Small intestine (tissue), 7 donors: ENCODE measurements around the gene CRACDL. TPM values are rescaled to one million over a fixed set of nuclear protein-coding genes. Genes with fewer than 3 reads are reported as not detected.
"Not testable (repeated sequence)": the region's sequence is repeated elsewhere in the genome, so short reads cannot be mapped to it uniquely, and the experiment has no call there.

Experiments used
- DNase-seq, 2 donors: peaks; one replicate each; pipeline versions ENCODE4 v3.0.0 to v3.0.0-alpha.2; 2013
- FAIRE-seq: peaks from 2 replicates; lab custom pipeline; 2012; peaks lifted over from hg19 to GRCh38; lab: Jason Lieb, UNC
- H3K27ac ChIP-seq, 3 donors: one replicate each; pipeline ENCODE4 v1.5.1; 2013; ENCODE audit warnings: low read length in 2 of 3, mild to moderate bottlenecking in 2 of 3, control low read depth in 1 of 3, inconsistent platforms in 1 of 3, low read depth in 1 of 3, moderate library complexity in 1 of 3
- H3K27me3 ChIP-seq, 3 donors: one replicate each; pipeline ENCODE4 v1.6.1; 2013; ENCODE audit warnings: low read length in 3 of 3, inconsistent platforms in 1 of 3; ENCODE audit not compliant: control insufficient read depth in 3 of 3, insufficient read depth in 3 of 3
- H3K36me3 ChIP-seq, 3 donors: one replicate each; pipeline ENCODE4 v1.6.1; 2013; ENCODE audit warnings: low read length in 3 of 3, inconsistent platforms in 1 of 3, low read depth in 1 of 3, mild to moderate bottlenecking in 1 of 3, moderate library complexity in 1 of 3; ENCODE audit not compliant: control insufficient read depth in 3 of 3, insufficient read depth in 2 of 3
- H3K4me1 ChIP-seq, 3 donors: one replicate each; pipeline ENCODE4 v1.6.1; 2013; ENCODE audit warnings: low read length in 2 of 3, inconsistent platforms in 1 of 3, low read depth in 1 of 3, mild to moderate bottlenecking in 1 of 3, moderate library complexity in 1 of 3; ENCODE audit not compliant: control insufficient read depth in 3 of 3, insufficient read depth in 2 of 3
- H3K4me3 ChIP-seq, 3 donors: one replicate each; pipeline ENCODE4 v1.5.1; 2013; ENCODE audit warnings: low read length in 3 of 3, control low read depth in 1 of 3, inconsistent platforms in 1 of 3, low read depth in 1 of 3, mild to moderate bottlenecking in 1 of 3, moderate library complexity in 1 of 3
- H3K9me3 ChIP-seq, 2 donors: one replicate each; pipeline ENCODE4 v1.6.1; 2013; ENCODE audit warnings: low read depth in 1 of 2, low read length in 1 of 2; ENCODE audit not compliant: control insufficient read depth in 2 of 2, insufficient read depth in 1 of 2
- WGBS, 3 donors: extraction: QIAGEN DNeasy Blood & Tissue Kit; methylation state at CpG; one replicate each; pipeline ENCODE4 v1.1.7; 2013; 5-methylcytosine and 5-hydroxymethylcytosine counted together
- polyA plus RNA-seq, 4 donors: library from polyadenylated mRNA; stranded (reverse) in 3 of 4; unstranded in 1 of 4; fragments of 200-250 nt in 3 of 4; fragments of 120-200 nt in 1 of 4; gene quantifications; one replicate each; pipeline versions ENCODE4 v1.2.1 to v1.2.3, GENCODE V29; 2013
- donor health status: healthy with polysubstance abuse.
- donor health status: control.
- donor health status: control.
- donor health status: Bipolar disorder and iron deficiency.
- donor health status: healthy.

Gene CRACDL
- polyA plus RNA-seq, 4 donors = 3.0 to 10.3 (median 7.3) TPM

- H3K36me3 ChIP-seq, H3K9me3 ChIP-seq, FAIRE-seq, DNase-seq, H3K27ac ChIP-seq, H3K27me3 ChIP-seq, H3K4me3 ChIP-seq, H3K4me1 ChIP-seq: not testable (repeated sequence)
- 90 to 92% (median 91%) methylated on average over 5 of the region's 5 CpGs for WGBS, 3 donors
Measured at GRCh38 chr2:98877658-98878057, 58.4 kb downstream of the CRACDL start.

GRCh38 chr2:98876741-98877140 lies 59.3 kb downstream of the CRACDL start:
- FAIRE-seq = no peak
- no peaks in the 10 kb centered on the region for H3K9me3 ChIP-seq
- no peak overlapping the region for H3K27ac ChIP-seq
- peaks cover 0 to 3% (median 0%) of the 10 kb centered on the region in 3 donors for H3K27me3 ChIP-seq
- H3K4me1 ChIP-seq = no peaks in the 10 kb centered on the region
- no peak overlapping the region for H3K4me3 ChIP-seq
- H3K36me3 ChIP-seq = no peaks in the 10 kb centered on the region
- DNase-seq = no peak
- 87 to 95% (median 90%) methylated on average over 3 of the region's 3 CpGs for WGBS, 3 donors

- no peak for DNase-seq
- Histone ChIP-seq H3K27ac (no peak overlapping the region), H3K4me1 (peaks cover 0 to under 1% (median 0%) of the 10 kb centered on the region in 3 donors), H3K4me3 (no peak overlapping the region), H3K9me3 (no peaks in the 10 kb centered on the region), H3K27me3 (peaks cover 0 to 3% (median 0%) of the 10 kb centered on the region in 3 donors), H3K36me3 (no peaks in the 10 kb centered on the region)
- no peak for FAIRE-seq
- 65 to 73% (median 71%) methylated on average over 4 of the region's 4 CpGs for WGBS, 3 donors
Measured at GRCh38 chr2:98875746-98876145, 60.3 kb downstream of the CRACDL start.

- no peak overlapping the region for H3K27ac ChIP-seq
- peaks cover 0 to 6% (median 0%) of the 10 kb centered on the region in 3 donors for H3K4me1 ChIP-seq
- DNase-seq (no peak), FAIRE-seq (no peak)
- H3K36me3 ChIP-seq = no peaks in the 10 kb centered on the region
- H3K9me3 ChIP-seq = no peaks in the 10 kb centered on the region
- H3K27me3 ChIP-seq = peaks cover 0 to 3% (median 0%) of the 10 kb centered on the region in 3 donors
- H3K4me3 ChIP-seq = no peak overlapping the region
- WGBS, 3 donors = 78 to 90% (median 83%) methylated on average over 14 of the region's 14 CpGs
Measured at GRCh38 chr2:98875081-98875728, 60.8 kb downstream of the CRACDL start.

- FAIRE-seq (no peak), DNase-seq (no peak)
- WGBS, 3 donors = 85 to 94% (median 90%) methylated on average over 11 of the region's 11 CpGs
- no peak overlapping the region for H3K27ac ChIP-seq
- H3K4me1 ChIP-seq = peaks cover 0 to 15% (median 0%) of the 10 kb centered on the region in 3 donors
- H3K36me3 ChIP-seq = no peaks in the 10 kb centered on the region
- H3K4me3 ChIP-seq = no peak overlapping the region
- H3K9me3 ChIP-seq = no peaks in the 10 kb centered on the region
- H3K27me3 ChIP-seq = peaks cover 0 to 3% (median 0%) of the 10 kb centered on the region in 3 donors
Measured at GRCh38 chr2:98874186-98874689, 61.8 kb downstream of the CRACDL start.

GRCh38 chr2:98872526-98872925 lies 63.5 kb downstream of the CRACDL start:
- no peak overlapping the region for H3K4me3 ChIP-seq
- no peak for DNase-seq
- no peak for FAIRE-seq
- WGBS, 3 donors = 89 to 97% (median 90%) methylated on average over 10 of the region's 10 CpGs
- H3K4me1 ChIP-seq = peaks cover 0 to 29% (median 2%) of the 10 kb centered on the region in 3 donors
- H3K27ac ChIP-seq = no peak overlapping the region
- no peaks in the 10 kb centered on the region for H3K9me3 ChIP-seq
- peaks cover 0 to 3% (median 0%) of the 10 kb centered on the region in 3 donors for H3K27me3 ChIP-seq
- no peaks in the 10 kb centered on the region for H3K36me3 ChIP-seq

GRCh38 chr2:98871506-98871905 lies 64.5 kb downstream of the CRACDL start:
- H3K4me1 ChIP-seq = peaks cover 0 to 35% (median 4%) of the 10 kb centered on the region in 3 donors
- H3K36me3 ChIP-seq = no peaks in the 10 kb centered on the region
- H3K27ac ChIP-seq = no peak overlapping the region
- H3K27me3 ChIP-seq = peaks cover 0 to 3% (median 0%) of the 10 kb centered on the region in 3 donors
- FAIRE-seq (no peak), DNase-seq (no peak)
- no peaks in the 10 kb centered on the region for H3K9me3 ChIP-seq
- 92 to 95% (median 93%) methylated on average over 2 of the region's 2 CpGs for WGBS, 3 donors
- H3K4me3 ChIP-seq = no peak overlapping the region

GRCh38 chr2:98870516-98871158 lies 65.4 kb downstream of the CRACDL start:
- peak in 1 of 2 donors; percentile 13 for DNase-seq
- Histone ChIP-seq H3K4me1 (peaks cover 0 to 35% (median 4%) of the 10 kb centered on the region in 3 donors), H3K27ac (peak overlapping the region in 2 of 3 donors; percentile 68 to 96), H3K4me3 (no peak overlapping the region), H3K27me3 (peaks cover 0 to 3% (median 0%) of the 10 kb centered on the region in 3 donors), H3K36me3 (no peaks in the 10 kb centered on the region), H3K9me3 (no peaks in the 10 kb centered on the region)
- 52 to 78% (median 66%) methylated on average over 15 of the region's 15 CpGs for WGBS, 3 donors
- FAIRE-seq = no peak
